Upper lobe of left lung (tissue), 4 donors: ENCODE data around the gene IFT22.

ENCODE experiments used
- CTCF ChIP-seq, 6 experiments: fragments of 450-650 bp in 4 of 6; fragments of 200-600 bp in 2 of 6; sonication (generic) in 2 of 6; IDR thresholded peaks; one replicate each; pipeline ENCODE4 v1.5.1; 2016 to 2019; ENCODE audit warnings: antibody characterized with exemption in 6 of 6
- EP300 ChIP-seq, 4 donors: sonication (generic); formaldehyde crosslinking; IDR thresholded peaks; one replicate each; pipeline ENCODE4 v1.5.1; 2017; ENCODE audit warnings: antibody characterized with exemption in 4 of 4, control low read depth in 2 of 4
- POLR2A ChIP-seq, 4 donors: fragments of 450-650 bp; IDR thresholded peaks; one replicate each; pipeline ENCODE4 v1.5.1; 2016 to 2017; ENCODE audit warnings: antibody characterized with exemption in 4 of 4, mild to moderate bottlenecking in 2 of 4
- POLR2AphosphoS5 ChIP-seq, 2 donors: sonication (generic); formaldehyde crosslinking; IDR thresholded peaks; one replicate each; pipeline ENCODE4 v1.5.1; 2017; ENCODE audit warnings: antibody characterized with exemption in 2 of 2

- no peak for TF ChIP-seq POLR2AphosphoS5 (IDR thresholded peaks at IDR 0.05)
- TF ChIP-seq POLR2A (IDR thresholded peaks at IDR 0.05), result no peak
- no peak for TF ChIP-seq CTCF (IDR thresholded peaks at IDR 0.05)
- TF ChIP-seq EP300 (IDR thresholded peaks at IDR 0.05), result no peak
These were observed 31.3 kb upstream of the IFT22 start for GRCh38 chr7:101352920-101353308.
